ENCODE results near the gene SUPT3H. TPM values are rescaled to one million over a fixed set of nuclear protein-coding genes. Genes with fewer than 3 reads are reported as not detected.
A peak's percentile ranks its signal among the peaks of the same experiment; 100 is the strongest.

Gene SUPT3H
- total and polyA plus RNA-seq, 2 donors from 2014 or later: 10.1 to 12.5 TPM

DNA sequence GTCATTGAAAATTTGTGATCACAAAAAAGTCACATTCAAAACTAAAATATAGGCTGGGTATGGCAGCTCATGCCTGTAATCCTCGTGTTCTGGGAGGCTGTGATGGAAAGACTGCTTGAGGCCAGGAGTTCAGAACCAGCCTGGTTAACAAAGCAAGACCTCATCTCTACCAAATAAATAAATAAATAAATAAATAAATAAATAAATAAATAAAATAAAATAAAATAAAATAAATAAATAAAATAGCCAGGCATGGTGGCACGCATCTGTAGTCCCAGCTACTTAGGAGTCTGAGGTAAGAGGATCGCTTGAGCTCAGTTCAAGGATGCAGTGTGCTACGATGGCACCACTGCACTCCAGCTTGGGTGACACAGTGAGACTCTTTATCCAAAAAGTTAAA is 392.7 kb downstream of the SUPT3H start:
- intact Hi-C loops (cut with DNase I): no loop called here

DNA sequence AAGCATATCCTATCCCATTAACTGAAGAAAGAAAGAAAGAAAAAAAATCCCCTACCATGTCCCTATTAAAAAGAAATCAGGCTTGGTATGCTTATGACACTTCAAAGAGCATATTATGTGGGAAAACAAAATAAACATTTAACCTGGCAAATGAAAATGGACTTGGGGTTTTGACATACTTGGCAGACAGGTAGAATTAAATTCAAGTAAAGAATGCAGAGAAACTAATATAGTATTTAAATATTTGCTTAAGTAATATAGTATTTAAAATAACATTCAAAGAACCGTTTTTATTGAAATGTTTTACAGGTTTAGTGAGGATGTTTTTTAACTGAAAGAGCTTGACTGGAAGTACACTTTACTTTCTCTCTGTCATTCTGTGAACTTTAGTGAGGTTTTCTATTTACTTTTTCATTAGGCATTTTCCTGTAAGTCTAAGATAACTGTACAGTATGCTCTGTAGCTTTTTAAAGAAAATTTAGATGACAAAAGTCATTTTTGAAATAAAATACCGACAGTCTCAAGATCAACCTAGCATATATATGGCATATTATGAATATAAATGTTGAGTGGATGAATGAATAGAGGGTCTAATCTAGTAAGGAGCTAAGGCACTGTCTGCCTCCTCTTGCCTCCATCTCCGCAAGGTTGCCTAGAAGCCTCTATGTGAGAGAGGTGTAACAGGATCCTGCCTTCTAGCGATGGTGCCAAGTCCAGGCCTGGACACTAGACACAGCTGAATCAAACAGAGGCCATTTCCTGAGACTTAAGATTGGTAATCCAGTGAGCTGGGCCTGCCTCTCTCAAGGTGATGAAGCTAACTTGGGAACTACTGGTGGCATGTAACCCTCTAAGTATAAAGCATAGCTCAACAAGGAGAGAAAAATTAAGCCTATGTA is 394.0 kb downstream of the SUPT3H start:
- Histone ChIP-seq H3K9ac (ENCODE audit: low read length in 3 of 3) (no peak overlapping the region), H3K9me3 (ENCODE audit: control insufficient read depth in 2 of 3, insufficient read depth in 1 of 3, low read length in 3 of 3) (no peaks in the 10 kb centered on the region), H3K27ac (ENCODE audit: low read depth in 2 of 2, low read length in 2 of 2) (no peak overlapping the region), H3K4me3 (ENCODE audit: low read length in 3 of 3) (no peak overlapping the region), H3K27me3 (ENCODE audit: control insufficient read depth, insufficient read depth, low read length) (no peaks in the 10 kb centered on the region), H3K4me1 (ENCODE audit: control insufficient read depth in 2 of 3, insufficient read depth in 2 of 3, low read depth in 1 of 3, low read length in 3 of 3) (no peaks in the 10 kb centered on the region), H3K36me3 (ENCODE audit: control insufficient read depth in 2 of 3, insufficient read depth in 3 of 3, low read length in 3 of 3) (no peaks in the 10 kb centered on the region)
- FAIRE-seq (peak; percentile 49), DNase-seq (no peak)
- TF ChIP-seq, protein P1, sequence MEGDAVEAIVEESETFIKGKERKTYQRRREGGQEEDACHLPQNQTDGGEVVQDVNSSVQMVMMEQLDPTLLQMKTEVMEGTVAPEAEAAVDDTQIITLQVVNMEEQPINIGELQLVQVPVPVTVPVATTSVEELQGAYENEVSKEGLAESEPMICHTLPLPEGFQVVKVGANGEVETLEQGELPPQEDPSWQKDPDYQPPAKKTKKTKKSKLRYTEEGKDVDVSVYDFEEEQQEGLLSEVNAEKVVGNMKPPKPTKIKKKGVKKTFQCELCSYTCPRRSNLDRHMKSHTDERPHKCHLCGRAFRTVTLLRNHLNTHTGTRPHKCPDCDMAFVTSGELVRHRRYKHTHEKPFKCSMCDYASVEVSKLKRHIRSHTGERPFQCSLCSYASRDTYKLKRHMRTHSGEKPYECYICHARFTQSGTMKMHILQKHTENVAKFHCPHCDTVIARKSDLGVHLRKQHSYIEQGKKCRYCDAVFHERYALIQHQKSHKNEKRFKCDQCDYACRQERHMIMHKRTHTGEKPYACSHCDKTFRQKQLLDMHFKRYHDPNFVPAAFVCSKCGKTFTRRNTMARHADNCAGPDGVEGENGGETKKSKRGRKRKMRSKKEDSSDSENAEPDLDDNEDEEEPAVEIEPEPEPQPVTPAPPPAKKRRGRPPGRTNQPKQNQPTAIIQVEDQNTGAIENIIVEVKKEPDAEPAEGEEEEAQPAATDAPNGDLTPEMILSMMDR (IDR thresholded peaks at IDR 0.05; ENCODE audit: borderline replicate concordance, extremely low read depth, insufficient read depth): no peak
- intact Hi-C loops (cut with DNase I): no loop called here

More for the DNA sequence above, 392.7 kb downstream of the SUPT3H start:
- Histone ChIP-seq H3K9me3 (ENCODE audit: control insufficient read depth in 2 of 3, insufficient read depth in 1 of 3, low read length in 3 of 3) (no peaks in the 10 kb centered on the region), H3K27me3 (ENCODE audit: control insufficient read depth, insufficient read depth, low read length) (no peaks in the 10 kb centered on the region), H3K27ac (ENCODE audit: low read depth in 2 of 2, low read length in 2 of 2) (no peak overlapping the region), H3K4me1 (ENCODE audit: control insufficient read depth in 2 of 3, insufficient read depth in 2 of 3, low read depth in 1 of 3, low read length in 3 of 3) (no peaks in the 10 kb centered on the region), H3K36me3 (ENCODE audit: control insufficient read depth in 2 of 3, insufficient read depth in 3 of 3, low read length in 3 of 3) (no peaks in the 10 kb centered on the region), H3K4me3 (ENCODE audit: low read length in 3 of 3) (no peak overlapping the region), H3K9ac (ENCODE audit: low read length in 3 of 3) (no peak overlapping the region)
- DNase-seq: no peak
- no peak for FAIRE-seq
- TF ChIP-seq, protein P1 (IDR thresholded peaks at IDR 0.05; ENCODE audit: borderline replicate concordance, extremely low read depth, insufficient read depth): no peak

DNA sequence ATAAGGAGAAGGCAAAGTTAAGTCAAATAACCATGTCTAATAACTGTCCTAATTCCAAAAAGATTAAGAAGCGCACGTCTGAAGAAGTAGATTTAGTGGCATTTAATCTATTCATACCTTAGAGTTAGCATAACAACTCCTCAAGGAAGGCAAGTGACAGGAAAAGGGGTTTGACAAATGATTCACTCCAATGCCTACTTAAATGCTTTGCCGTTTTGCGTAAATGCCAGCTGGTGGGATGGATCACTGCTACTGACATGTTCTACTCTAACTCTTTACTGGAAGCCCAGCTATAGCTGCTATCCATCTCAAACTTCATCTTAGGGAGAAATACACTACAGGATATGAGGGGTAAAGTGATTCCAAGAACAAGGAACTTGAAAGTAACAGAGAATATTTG is 396.9 kb downstream of the SUPT3H start:
- Histone ChIP-seq H3K9me3 (ENCODE audit: control insufficient read depth in 2 of 3, insufficient read depth in 1 of 3, low read length in 3 of 3) (no peaks in the 10 kb centered on the region), H3K36me3 (ENCODE audit: control insufficient read depth in 2 of 3, insufficient read depth in 3 of 3, low read length in 3 of 3) (no peaks in the 10 kb centered on the region), H3K27me3 (ENCODE audit: control insufficient read depth, insufficient read depth, low read length) (no peaks in the 10 kb centered on the region), H3K4me3 (ENCODE audit: low read length in 3 of 3) (no peak overlapping the region), H3K4me1 (ENCODE audit: control insufficient read depth in 2 of 3, insufficient read depth in 2 of 3, low read depth in 1 of 3, low read length in 3 of 3) (no peaks in the 10 kb centered on the region), H3K9ac (ENCODE audit: low read length in 3 of 3) (no peak overlapping the region), H3K27ac (ENCODE audit: low read depth in 2 of 2, low read length in 2 of 2) (no peak overlapping the region)
- TF ChIP-seq, protein P1 (IDR thresholded peaks at IDR 0.05; ENCODE audit: borderline replicate concordance, extremely low read depth, insufficient read depth): no peak
- no peak for FAIRE-seq
- intact Hi-C loops (cut with DNase I): no loop called here
- DNase-seq: no peak
